GM19452 (cell line): ENCODE data around the gene RBMS2.

Experiments used
- ATAC-seq: cut with Tn5 transposase; IDR thresholded peaks from one replicate; pipeline ENCODE4 v1.9.1; 2021; ENCODE audit not compliant: unreplicated experiment

RBMS2 gene

DNA sequence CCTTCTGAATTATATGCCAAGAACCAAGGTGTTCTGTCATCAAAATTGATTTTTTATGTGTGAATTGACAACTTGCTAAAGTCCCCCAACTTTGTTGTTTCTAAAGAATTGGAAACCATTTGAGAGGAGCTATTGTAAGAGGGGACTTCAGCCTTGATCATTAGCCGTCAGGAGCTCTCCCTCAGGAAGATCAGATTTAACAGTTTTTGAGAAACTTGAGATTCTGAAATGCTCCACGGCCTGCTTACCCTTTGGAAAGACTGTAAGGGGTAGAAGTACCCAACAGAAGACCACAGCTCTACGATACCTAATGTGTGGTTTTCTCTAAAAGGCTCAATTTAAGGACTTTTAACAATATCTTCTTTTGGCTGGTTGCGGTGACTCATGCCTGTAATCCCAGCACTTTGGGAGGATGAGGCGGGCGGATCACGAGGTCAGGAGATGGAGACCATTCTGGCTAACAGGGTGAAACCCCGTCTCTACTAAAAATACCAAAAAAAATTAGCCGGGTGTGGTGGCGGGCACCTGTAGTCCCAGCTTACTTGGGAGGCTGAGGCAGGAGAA, 57.4 kb downstream of the RBMS2 start:
- ATAC-seq: no peak

DNA sequence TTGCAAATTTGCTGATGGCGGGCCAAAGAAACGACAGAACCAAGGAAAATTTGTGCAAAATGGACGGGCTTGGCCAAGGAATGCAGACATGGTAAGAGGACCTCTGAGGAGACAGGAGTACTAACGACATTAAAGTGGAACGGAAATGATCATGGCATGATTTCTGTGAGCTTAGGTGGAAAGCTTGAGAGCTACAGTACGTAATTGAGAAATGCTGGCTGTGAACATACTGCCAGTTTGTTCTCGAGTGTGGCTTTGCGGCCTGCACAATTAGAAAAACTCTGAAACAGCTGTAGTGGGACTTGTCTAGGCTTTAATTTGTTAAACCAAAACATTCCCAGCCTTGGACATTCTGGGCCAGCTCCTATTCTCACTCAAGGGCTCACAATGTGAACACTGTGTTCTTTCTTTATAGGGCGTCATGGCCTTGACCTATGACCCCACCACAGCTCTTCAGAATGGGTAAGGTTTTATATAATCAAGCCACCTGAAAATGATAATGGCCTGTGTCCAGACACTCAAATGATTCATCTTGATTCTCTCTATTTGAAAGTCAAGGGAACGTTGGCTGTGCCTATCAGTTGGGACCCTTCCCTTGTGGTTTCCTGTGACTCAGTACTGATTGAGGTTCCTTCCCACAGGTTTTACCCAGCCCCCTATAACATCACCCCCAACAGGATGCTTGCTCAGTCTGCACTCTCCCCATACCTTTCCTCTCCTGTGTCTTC, 60.0 kb downstream of the RBMS2 start:
- no peak for ATAC-seq

DNA sequence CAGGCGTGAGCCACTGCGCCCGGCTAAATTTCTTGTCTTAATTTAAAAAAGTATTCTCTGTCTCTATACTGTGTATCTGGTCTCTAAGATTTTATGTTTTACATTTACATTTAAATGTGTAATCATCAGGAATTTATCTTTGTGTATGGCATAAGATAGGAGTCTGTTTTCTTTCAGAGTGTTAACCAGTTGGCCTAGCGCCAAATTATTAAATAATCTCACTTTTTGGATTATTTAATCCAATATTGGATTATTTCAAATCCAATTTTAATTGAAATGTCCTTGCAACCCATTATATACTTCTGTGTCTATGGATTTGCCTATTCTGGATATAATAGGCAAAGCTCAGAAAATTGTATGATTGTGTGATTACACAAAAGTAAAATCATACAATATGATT, 63.5 kb downstream of the RBMS2 start:
- ATAC-seq: no peak

GRCh38 chr12:56589783-56590182, 68.2 kb downstream of the RBMS2 start:
- ATAC-seq: no peak

GRCh38 chr12:56590237-56590830, 68.7 kb downstream of the RBMS2 start:
- ATAC-seq: no peak

DNA sequence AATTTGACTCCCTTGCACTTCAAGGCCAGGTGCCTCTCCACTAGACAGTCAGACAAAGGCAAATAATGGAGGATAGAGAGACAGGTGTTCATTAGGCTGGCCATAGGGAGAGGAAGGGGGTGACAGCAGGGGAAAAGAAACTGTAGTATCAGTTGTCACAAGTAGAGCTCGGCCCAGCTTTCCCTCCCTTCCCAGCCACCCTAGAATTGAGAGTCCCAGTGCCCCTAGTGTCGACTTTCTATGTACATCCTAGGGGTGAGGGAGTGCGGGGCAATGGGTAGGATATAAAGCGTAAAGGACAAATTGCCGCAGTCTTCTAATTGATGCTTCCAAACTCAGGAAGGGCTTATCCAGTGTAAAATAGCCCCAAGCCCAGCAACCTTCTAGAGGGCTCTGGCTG, 69.5 kb downstream of the RBMS2 start:
- no peak for ATAC-seq

DNA sequence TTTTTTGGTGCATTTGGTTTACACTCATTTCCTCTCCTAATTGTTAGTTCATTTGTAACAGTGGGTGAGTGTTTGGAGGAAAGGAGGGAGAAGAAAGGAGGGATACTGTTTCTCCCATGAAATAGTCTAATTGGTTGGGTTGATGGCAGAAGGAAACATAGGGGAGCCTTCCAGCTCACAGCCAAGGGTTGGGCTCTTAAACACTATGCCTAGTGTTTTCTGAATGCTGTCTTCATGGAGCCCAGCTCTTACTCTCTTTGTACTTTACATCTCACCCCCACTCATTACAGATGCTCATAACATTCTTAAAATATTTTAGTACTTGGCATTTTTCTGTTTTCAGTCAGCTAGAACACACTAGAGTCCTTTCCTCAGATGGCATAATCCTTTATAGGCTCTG, 70.3 kb downstream of the RBMS2 start:
- no peak for ATAC-seq

- no peak for ATAC-seq
These were observed 72.4 kb downstream of the RBMS2 start for GRCh38 chr12:56593909-56594621.

GRCh38 chr12:56596815-56597214, 75.2 kb downstream of the RBMS2 start:
- ATAC-seq: no peak

GRCh38 chr12:56599041-56599440, 77.4 kb downstream of the RBMS2 start:
- ATAC-seq: no peak

DNA sequence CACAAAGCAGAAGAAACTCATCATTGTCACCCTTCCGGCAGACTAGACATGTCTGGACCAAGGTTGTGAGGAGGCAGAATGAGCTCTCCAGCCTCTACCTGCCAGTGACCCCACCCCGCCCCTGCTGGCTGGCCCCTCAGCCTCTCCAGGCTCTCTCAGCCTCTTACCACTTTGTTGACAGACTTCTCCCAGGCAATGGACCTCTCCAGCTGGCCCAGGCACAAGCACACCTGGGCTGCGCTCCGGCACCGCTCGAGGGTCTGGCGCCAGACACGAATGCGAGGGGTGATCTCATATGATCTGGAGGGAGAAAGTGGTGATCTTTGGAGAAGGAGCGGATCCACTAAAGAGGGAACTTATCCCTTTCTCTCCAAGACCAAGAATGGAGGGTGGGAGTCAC, 78.2 kb downstream of the RBMS2 start:
- ATAC-seq: no peak

DNA sequence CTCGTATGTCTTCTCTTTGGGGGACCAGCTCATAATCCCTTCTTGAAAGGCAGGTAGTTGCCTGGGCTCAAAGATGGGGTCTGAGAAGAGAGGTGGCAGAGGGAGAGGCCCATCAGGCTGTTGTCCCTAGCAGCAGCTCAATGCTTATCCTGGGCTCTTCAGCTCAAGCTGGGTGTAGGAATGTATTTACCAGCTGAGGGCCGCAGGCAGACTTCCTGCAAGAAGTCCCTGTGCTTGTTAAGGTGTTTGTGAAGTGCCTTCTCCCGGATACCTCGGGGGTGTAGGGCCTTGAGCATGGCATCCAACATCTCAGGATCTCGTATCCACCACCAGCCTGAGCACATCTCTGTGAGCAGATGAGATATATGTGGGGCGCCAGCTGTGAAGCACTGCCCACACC, 79.1 kb downstream of the RBMS2 start:
- no peak for ATAC-seq

DNA sequence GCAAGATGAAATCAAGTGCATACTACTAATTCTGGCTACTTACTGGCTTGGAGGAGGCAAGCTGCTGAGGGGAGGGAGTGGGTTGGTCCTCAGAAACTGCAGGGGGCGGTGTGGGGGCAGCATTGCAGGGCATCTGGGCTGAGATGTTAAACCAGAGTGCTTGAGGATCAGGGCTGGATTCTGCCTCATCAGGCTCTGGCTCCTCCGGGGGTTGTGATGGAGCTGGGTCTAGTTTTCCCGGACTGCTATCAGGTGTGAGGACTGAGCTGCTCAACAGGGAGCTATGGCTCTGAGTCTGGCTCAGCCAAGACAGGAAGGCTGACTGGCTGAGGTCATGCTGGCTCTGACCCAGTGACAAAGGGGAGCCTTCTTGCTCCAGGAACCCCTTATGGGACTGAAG, 79.9 kb downstream of the RBMS2 start:
- no peak for ATAC-seq

- no peak for ATAC-seq
These were observed 80.6 kb downstream of the RBMS2 start for GRCh38 chr12:56602239-56602638.

GRCh38 chr12:56604355-56604754, 82.7 kb downstream of the RBMS2 start:
- ATAC-seq: no peak

- no peak for ATAC-seq
These were observed 93.0 kb downstream of the RBMS2 start for GRCh38 chr12:56614627-56615026.

DNA sequence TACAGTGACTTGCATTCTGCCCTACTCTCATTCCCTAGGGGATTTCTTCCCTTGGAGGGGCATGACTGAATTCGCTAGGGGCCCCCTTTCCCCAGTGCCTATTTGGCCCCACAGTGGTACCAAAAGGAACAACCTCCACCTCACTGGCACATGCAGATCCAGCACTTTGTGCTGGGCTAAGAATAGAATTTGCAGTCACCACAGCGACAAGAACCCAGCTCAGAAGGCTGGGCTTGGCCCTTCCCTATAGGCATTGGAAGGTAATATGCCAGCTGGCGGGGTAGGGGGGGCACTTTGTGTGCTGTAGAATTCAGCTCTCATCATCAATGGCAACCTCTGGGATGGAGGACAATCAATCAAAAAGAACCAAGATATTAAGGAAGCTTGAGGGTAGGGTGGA, 94.6 kb downstream of the RBMS2 start:
- no peak for ATAC-seq

GRCh38 chr12:56616925-56617324, 95.3 kb downstream of the RBMS2 start:
- ATAC-seq: no peak

DNA sequence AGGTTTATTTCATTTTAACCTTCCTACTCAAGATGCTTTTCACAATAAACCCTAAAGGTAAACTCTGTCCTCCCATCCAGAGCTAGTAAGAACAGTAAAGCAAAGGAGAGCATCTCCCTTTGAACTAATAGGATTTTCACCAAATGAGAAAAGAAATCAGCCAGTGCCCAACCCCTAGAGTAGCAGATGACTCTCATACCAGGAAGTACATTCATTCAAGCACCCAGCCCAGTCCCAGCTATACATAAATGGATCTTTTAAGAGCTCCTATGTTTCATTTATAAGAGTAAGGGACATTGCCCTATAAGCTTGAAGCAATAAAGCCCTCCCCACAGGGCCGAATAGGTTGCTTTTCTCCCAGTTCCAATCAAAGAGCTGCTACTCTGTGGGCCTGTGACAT, 100.9 kb downstream of the RBMS2 start:
- ATAC-seq: no peak

GRCh38 chr12:56626701-56627100, 105.1 kb downstream of the RBMS2 start:
- ATAC-seq: no peak

DNA sequence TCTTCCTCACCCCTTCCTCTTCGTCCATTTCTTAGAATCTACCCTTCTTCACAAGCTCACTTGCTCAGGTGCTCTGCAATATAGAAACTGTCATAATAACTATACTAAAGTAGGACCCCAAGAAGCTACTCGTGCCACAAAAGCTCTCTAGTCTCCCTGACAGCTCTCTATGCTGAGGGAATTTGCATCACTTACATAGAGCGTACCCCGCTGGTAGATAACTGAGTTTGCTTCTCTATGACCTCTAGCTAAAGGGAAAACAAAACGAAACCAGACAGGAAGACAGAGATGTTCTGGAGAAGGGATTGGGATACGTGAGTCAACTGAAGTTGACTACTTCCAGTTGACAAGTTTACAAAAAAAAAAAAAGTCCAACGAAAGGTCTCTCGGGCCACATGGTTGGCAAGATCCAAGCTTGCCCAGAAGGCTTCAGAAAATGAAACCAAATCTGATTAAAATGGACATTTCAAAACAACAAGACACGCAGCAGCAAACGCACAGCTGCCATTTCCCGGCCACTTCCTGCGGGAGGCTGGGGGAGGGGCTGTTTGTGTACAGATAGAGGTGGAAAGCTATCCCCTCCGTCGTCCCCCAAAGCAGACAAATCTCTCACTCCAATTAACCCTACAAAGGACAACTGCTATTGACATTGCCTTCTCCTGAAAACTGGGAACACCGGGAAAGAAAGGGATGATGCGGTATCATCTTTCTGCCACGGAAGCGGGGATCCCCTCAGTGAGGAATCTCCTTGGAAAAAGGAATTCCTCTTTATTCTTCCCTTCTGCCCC, 107.2 kb downstream of the RBMS2 start:
- no peak for ATAC-seq
